Calu3 (cell line): ENCODE data around the gene TGFB1I1. TPM values are rescaled to one million over a fixed set of nuclear protein-coding genes. Genes with fewer than 3 reads are reported as not detected.
A peak's percentile ranks its signal among the peaks of the same experiment; 100 is the strongest.

ENCODE experiments used
- BruUV-seq: library from RNA; stranded (reverse); fragments of 400-500 nt; replicated peaks from 2 replicates; lab custom pipeline; 2021; lab: Mats Ljungman, UMichigan
- CTCF ChIA-PET: fragments of 300-600 bp; sonication (Branson Sonifier 250); formaldehyde crosslinking; loops from one replicate; lab custom pipeline; 2022; ENCODE audit warnings: antibody characterized with exemption; lab: Charles Lee
- DNase-seq: peaks from one replicate; pipeline ENCODE4 v3.0.0; 2022
- H3K27ac Mint-ChIP-seq: one replicate; pipeline ENCODE4 v1.8.0; 2022; ENCODE audit warnings: mixed read lengths; ENCODE audit not compliant: unreplicated experiment
- H3K27me3 Mint-ChIP-seq: one replicate; pipeline ENCODE4 v1.8.0; 2022; ENCODE audit warnings: mixed read lengths; ENCODE audit not compliant: unreplicated experiment
- H3K36me3 Mint-ChIP-seq: one replicate; pipeline ENCODE4 v1.8.0; 2022; ENCODE audit warnings: mild to moderate bottlenecking, moderate library complexity, mixed read lengths; ENCODE audit not compliant: insufficient read depth, unreplicated experiment
- H3K4me1 Mint-ChIP-seq: one replicate; pipeline ENCODE4 v1.8.0; 2022; ENCODE audit warnings: mild to moderate bottlenecking, low read depth, mixed read lengths; ENCODE audit not compliant: unreplicated experiment
- H3K4me3 Mint-ChIP-seq: one replicate; pipeline ENCODE4 v1.8.0; 2022; ENCODE audit warnings: mild to moderate bottlenecking, low read depth, moderate library complexity, mixed read lengths; ENCODE audit not compliant: unreplicated experiment
- H3K9me3 Mint-ChIP-seq: one replicate; pipeline ENCODE4 v1.8.0; 2022; ENCODE audit warnings: low read depth, mixed read lengths; ENCODE audit not compliant: unreplicated experiment
- intact Hi-C: fragments of 100-400 bp; cut with micrococcal nuclease; formaldehyde crosslinking; loops from one replicate; pipeline ENCODE4 v1.10.0; 2022; ENCODE audit not compliant: unreplicated experiment
- total RNA-seq: library from RNA; stranded (reverse); gene quantifications from 2 replicates; pipeline ENCODE4 v1.2.3, GENCODE V29; 2022
- TF ChIP-seq, protein P1 (sequence below): fragments of 200-600 bp; IDR thresholded peaks from one replicate; pipeline ENCODE4 v1.8.0; 2022; ENCODE audit warnings: antibody characterized with exemption; ENCODE audit not compliant: unreplicated experiment

The TGFB1I1 gene
- total RNA-seq, 1 experiment from 2014 or later = 18.7 TPM

DNA sequence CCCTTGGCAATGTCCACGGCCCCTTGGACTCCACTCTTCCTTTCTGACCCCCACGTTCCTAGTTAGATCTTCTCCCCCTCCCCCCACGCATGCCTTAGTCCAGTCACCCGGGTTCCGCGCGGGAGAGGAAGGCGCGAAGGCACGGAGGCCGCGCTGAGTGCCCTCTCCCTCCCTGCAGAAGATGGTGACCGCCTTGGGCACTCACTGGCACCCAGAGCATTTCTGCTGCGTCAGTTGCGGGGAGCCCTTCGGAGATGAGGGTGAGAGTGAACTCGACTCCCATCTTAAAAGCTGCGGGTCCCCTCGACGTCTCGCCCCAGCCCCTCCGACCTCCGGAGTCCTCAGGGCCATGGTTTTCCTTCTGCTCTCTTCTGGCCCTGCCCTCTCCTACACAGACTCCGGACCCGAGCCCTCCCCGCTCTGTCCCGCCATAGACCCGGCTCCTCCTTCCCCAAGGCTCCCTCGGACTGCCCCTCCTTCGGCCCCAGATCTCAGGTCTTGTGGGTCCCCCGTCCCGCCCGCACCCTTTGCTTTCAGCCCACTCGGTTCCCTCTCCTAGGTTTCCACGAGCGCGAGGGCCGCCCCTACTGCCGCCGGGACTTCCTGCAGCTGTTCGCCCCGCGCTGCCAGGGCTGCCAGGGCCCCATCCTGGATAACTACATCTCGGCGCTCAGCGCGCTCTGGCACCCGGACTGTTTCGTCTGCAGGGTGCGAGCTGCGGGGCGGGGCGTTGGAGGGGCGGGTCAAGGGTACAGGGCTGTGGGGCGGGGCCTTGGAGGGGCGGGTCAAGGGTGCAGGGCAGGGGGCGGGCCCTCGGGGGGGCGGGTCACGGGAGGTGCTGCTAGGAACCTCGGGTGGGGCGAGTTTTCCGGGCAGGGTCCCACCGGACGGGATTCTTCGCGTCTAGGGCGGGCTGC is 4.6 kb downstream of the TGFB1I1 start:
- H3K27me3 Mint-ChIP-seq = no peaks in the 10 kb centered on the region
- H3K36me3 Mint-ChIP-seq = peaks cover 43% of the 10 kb centered on the region
- H3K4me3 Mint-ChIP-seq = peak overlapping the region; percentile 67
- CTCF ChIA-PET = interaction anchor here (0.6 to 2.9 kb wide), 6 partner anchors 14 to 392 kb away, joined by 3 to 24 read pairs (median 4); partner anchors contain the start of gene ARMC5
- intact Hi-C loops = loop anchor here (2.0 kb wide), 1 partner anchor 16 kb away; no protein-coding TSS in a partner anchor
- DNase-seq = peak; percentile 81
- no peaks in the 10 kb centered on the region for H3K9me3 Mint-ChIP-seq
- H3K4me1 Mint-ChIP-seq = peaks cover 26% of the 10 kb centered on the region
- no TSS peak for BruUV-seq
- TF ChIP-seq, protein P1, sequence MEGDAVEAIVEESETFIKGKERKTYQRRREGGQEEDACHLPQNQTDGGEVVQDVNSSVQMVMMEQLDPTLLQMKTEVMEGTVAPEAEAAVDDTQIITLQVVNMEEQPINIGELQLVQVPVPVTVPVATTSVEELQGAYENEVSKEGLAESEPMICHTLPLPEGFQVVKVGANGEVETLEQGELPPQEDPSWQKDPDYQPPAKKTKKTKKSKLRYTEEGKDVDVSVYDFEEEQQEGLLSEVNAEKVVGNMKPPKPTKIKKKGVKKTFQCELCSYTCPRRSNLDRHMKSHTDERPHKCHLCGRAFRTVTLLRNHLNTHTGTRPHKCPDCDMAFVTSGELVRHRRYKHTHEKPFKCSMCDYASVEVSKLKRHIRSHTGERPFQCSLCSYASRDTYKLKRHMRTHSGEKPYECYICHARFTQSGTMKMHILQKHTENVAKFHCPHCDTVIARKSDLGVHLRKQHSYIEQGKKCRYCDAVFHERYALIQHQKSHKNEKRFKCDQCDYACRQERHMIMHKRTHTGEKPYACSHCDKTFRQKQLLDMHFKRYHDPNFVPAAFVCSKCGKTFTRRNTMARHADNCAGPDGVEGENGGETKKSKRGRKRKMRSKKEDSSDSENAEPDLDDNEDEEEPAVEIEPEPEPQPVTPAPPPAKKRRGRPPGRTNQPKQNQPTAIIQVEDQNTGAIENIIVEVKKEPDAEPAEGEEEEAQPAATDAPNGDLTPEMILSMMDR = no peak
- peak overlapping the region; percentile 43 for H3K27ac Mint-ChIP-seq

DNA sequence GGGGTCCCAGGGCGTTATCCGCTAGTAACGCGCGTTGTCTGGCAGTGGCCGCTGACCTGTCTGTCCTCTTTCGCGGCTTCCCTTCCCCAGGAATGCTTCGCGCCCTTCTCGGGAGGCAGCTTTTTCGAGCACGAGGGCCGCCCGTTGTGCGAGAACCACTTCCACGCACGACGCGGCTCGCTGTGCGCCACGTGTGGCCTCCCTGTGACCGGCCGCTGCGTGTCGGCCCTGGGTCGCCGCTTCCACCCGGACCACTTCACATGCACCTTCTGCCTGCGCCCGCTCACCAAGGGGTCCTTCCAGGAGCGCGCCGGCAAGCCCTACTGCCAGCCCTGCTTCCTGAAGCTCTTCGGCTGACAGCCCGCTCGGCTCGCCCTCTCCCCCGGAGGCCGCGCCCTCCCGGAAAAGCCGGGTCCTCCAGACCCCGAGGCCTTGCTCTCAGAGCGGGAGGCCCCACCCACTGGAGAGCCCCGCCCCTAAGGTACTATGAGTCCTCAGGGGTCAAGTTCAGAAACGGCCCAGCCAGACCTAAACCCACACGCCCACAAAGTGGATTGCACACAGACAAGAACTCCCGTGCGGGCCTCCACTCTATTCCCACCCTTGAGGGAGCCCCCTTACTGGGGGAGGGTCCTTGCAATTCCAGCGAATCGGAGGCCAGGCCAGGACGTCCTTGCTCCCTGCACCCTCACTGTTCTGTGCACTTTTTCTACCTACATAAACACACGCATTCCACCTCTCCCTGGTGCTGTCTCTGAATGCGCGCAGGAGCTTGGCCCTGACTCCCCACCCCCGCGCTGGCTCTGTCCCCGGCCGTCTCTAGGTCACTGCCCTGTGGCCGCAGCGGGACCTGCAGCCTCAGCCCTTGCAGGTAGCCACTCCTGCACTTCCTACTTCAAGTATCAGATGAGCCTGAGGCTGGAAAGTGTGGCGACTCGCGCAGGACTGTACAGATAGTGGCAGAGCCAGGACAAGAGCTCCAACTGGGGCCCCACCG is 5.6 kb downstream of the TGFB1I1 start:
- no TSS peak for BruUV-seq
- peaks cover 23% of the 10 kb centered on the region for H3K4me1 Mint-ChIP-seq
- TF ChIP-seq, protein P1 = no peak
- H3K4me3 Mint-ChIP-seq = peak overlapping the region; percentile 67
- H3K36me3 Mint-ChIP-seq = peaks cover 36% of the 10 kb centered on the region
- H3K9me3 Mint-ChIP-seq = no peaks in the 10 kb centered on the region
- DNase-seq = peak; percentile 82
- CTCF ChIA-PET = interaction anchor here (0.6 to 2.9 kb wide), 5 partner anchors 15 to 391 kb away, joined by 3 to 24 read pairs (median 4); partner anchors contain the start of gene ARMC5
- H3K27me3 Mint-ChIP-seq = no peaks in the 10 kb centered on the region
- H3K27ac Mint-ChIP-seq = peak overlapping the region; percentile 48
- intact Hi-C loops = loop anchor here (2.0 kb wide), 1 partner anchor 17 kb away; no protein-coding TSS in a partner anchor

DNA sequence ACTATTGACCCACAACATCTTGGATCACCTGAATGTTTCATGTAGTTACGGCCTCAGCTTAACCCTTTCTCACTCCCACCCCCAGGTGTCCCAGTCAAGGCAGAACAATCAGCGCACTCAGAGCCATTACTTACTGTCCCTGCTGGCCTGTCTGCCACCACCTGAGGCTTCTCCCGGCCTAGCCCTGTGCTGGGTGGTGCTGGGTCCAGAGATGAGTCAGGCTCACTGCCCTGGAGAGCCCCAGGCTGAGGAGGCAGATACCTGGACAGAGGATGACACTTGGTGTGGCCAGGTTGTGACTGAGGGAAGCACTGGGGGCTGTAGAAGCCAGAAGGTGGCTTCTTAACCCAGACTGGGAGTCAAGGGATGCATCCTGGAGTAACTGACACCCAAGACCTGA is 7.0 kb downstream of the TGFB1I1 start:
- no peak for DNase-seq
- intact Hi-C loops = loop anchor here (1.0 kb wide), 1 partner anchor 17 kb away; no protein-coding TSS in a partner anchor
- peaks cover 26% of the 10 kb centered on the region for H3K36me3 Mint-ChIP-seq
- CTCF ChIA-PET = interaction anchor here (2.9 kb wide), 1 partner anchor 20 kb away, joined by 24 read pairs; the partner anchor contains the start of gene ARMC5
- H3K4me1 Mint-ChIP-seq = peaks cover 20% of the 10 kb centered on the region
- H3K27ac Mint-ChIP-seq = no peak overlapping the region
- no peaks in the 10 kb centered on the region for H3K27me3 Mint-ChIP-seq
- TF ChIP-seq, protein P1 = no peak
- no peak overlapping the region for H3K4me3 Mint-ChIP-seq
- BruUV-seq = no TSS peak
- no peaks in the 10 kb centered on the region for H3K9me3 Mint-ChIP-seq

DNA sequence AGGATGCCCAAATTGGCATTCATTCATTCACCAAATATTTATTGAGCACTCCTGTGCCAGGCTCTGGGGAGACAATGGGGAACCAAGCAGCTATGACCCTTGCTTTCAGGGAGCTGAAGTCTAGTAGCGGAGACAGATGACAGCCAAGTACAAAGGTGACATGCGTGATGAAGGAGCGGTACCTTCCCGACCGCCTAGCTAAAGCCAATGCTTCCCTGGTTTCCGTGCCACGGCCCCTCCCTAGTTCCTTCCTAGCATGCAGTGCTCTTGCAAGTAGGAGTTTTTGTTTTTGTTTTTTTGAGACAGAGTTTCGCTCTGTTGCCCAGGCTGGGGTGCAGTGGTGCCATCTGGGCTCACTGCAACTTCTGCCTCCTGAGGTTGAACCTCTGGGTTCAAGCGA is 7.8 kb downstream of the TGFB1I1 start:
- no TSS peak for BruUV-seq
- H3K4me1 Mint-ChIP-seq = peaks cover 28% of the 10 kb centered on the region
- H3K36me3 Mint-ChIP-seq = peaks cover 34% of the 10 kb centered on the region
- CTCF ChIA-PET = no interaction called here
- H3K27me3 Mint-ChIP-seq = no peaks in the 10 kb centered on the region
- H3K27ac Mint-ChIP-seq = no peak overlapping the region
- H3K4me3 Mint-ChIP-seq = no peak overlapping the region
- no peaks in the 10 kb centered on the region for H3K9me3 Mint-ChIP-seq
- TF ChIP-seq, protein P1 = no peak
- no peak for DNase-seq
- intact Hi-C loops = loop anchor here (1.0 kb wide), 1 partner anchor 17 kb away; no protein-coding TSS in a partner anchor
